ENCODE data around the gene DDX1. TPM values are rescaled to one million over a fixed set of nuclear protein-coding genes. Genes with fewer than 3 reads are reported as not detected.

DDX1 gene
- polyA plus RNA-seq, 1 donor, result 116 TPM

DNA sequence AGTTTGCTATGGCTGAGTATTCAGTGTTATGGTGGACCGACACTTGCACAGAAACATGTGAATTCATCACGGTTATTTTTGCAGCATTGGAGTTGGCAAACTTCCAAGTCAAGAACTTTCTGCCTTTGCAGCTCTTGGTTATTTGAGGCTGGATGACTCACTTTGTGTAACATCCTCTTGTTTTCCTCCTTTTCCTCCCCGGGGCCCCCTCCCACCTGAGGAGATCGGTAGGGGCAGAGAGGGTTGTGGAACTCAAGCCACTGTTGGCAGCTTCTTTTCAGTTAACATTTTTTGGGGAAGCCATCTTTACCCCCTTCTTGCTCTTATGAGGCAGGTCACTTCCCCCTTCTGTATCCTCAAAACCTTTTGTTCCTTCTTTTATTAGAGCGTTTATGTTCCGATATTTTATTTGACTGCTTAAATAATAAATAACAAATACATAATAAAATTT is 48.6 kb downstream of the DDX1 start:
- H3K4me3 ChIP-seq (ENCODE audit: low read length), result no peak overlapping the region
- H3K9me3 ChIP-seq (ENCODE audit: control insufficient read depth, low read depth, low read length), result no peaks in the 10 kb centered on the region
- DNase-seq, result peak; percentile 21 to 30
- H3K36me3 ChIP-seq (ENCODE audit: control insufficient read depth, insufficient read depth, low read length), result peaks cover 8% of the 10 kb centered on the region
- H3K27me3 ChIP-seq (ENCODE audit: control insufficient read depth, insufficient read depth, low read length), result no peaks in the 10 kb centered on the region
- WGBS (ENCODE audit: insufficient coverage, low lambda C conversion rate), result no CpG with 5 or more reads among the region's 6 CpGs
- H3K4me1 ChIP-seq (ENCODE audit: control insufficient read depth, insufficient read depth, low read length), result peaks cover 10% of the 10 kb centered on the region
- H3K27ac ChIP-seq (ENCODE audit: low read length), result no peak overlapping the region

DNA sequence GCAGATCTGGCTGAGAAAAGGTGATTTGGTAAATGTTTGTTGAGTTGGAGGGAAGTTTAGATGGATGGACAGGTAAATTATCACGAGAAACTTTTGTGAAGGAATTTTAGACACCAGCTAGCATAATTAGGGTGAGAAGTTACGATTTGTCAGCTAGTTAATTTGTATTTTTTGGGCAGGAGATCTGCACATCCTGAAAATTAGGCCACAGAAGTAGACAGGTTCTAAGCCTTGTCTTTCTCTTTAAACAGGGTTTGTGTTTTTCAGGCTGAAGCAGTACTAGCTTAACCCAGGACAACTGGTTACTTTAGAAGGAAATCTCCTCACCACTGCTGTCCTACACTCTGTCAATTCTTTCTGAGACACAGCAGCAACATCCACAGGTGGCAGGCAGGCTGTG is 49.1 kb downstream of the DDX1 start:
- H3K4me1 ChIP-seq (ENCODE audit: control insufficient read depth, insufficient read depth, low read length), result peaks cover 9% of the 10 kb centered on the region
- no peaks in the 10 kb centered on the region for H3K9me3 ChIP-seq (ENCODE audit: control insufficient read depth, low read depth, low read length)
- WGBS (ENCODE audit: insufficient coverage, low lambda C conversion rate), result no CpG with 5 or more reads among the region's 2 CpGs
- no peaks in the 10 kb centered on the region for H3K27me3 ChIP-seq (ENCODE audit: control insufficient read depth, insufficient read depth, low read length)
- no peak overlapping the region for H3K27ac ChIP-seq (ENCODE audit: low read length)
- no peak for DNase-seq
- no peak overlapping the region for H3K4me3 ChIP-seq (ENCODE audit: low read length)
- peaks cover 7% of the 10 kb centered on the region for H3K36me3 ChIP-seq (ENCODE audit: control insufficient read depth, insufficient read depth, low read length)

DNA sequence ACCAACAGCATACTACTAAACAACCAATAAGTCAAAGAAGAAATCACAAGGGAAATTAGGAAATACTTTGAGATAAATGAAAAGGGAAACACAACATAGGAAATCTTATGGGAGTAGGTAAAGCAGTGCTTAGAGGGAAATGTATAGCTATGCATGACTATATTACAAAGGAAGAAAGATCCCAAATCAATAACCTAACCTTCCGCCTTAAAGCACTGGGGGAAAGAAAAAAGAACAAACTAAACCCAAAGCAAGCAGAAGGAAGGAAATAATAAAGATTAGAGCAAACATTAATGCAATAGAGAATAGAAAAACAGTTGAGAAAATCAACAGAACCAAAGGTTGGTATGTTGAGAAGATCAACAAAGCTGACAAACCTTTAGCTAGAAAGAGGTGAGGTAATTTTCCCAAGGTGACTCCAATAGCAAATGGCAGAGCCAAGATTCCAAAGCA is 49.9 kb downstream of the DDX1 start:
- Histone ChIP-seq H3K4me1 (ENCODE audit: control insufficient read depth, insufficient read depth, low read length) (peaks cover 7% of the 10 kb centered on the region), H3K36me3 (ENCODE audit: control insufficient read depth, insufficient read depth, low read length) (peaks cover 5% of the 10 kb centered on the region), H3K27ac (ENCODE audit: low read length) (no peak overlapping the region), H3K4me3 (ENCODE audit: low read length) (no peak overlapping the region), H3K27me3 (ENCODE audit: control insufficient read depth, insufficient read depth, low read length) (no peaks in the 10 kb centered on the region), H3K9me3 (ENCODE audit: control insufficient read depth, low read depth, low read length) (no peaks in the 10 kb centered on the region)
- WGBS (ENCODE audit: insufficient coverage, low lambda C conversion rate), result 89% methylated on average over 1 of the region's 1 CpG
- no peak for DNase-seq

GRCh38 chr2:15642011-15642814 is 50.5 kb downstream of the DDX1 start:
- Histone ChIP-seq H3K4me3 (ENCODE audit: low read length) (no peak overlapping the region), H3K27ac (ENCODE audit: low read length) (no peak overlapping the region), H3K27me3 (ENCODE audit: control insufficient read depth, insufficient read depth, low read length) (no peaks in the 10 kb centered on the region), H3K36me3 (ENCODE audit: control insufficient read depth, insufficient read depth, low read length) (no peaks in the 10 kb centered on the region), H3K4me1 (ENCODE audit: control insufficient read depth, insufficient read depth, low read length) (peaks cover 2% of the 10 kb centered on the region), H3K9me3 (ENCODE audit: control insufficient read depth, low read depth, low read length) (no peaks in the 10 kb centered on the region)
- no peak for DNase-seq
- WGBS (ENCODE audit: insufficient coverage, low lambda C conversion rate), result no CpG with 5 or more reads among the region's 12 CpGs

GRCh38 chr2:15642815-15643500 is 51.3 kb downstream of the DDX1 start:
- Histone ChIP-seq H3K9me3 (ENCODE audit: control insufficient read depth, low read depth, low read length) (no peaks in the 10 kb centered on the region), H3K4me3 (ENCODE audit: low read length) (no peak overlapping the region), H3K27ac (ENCODE audit: low read length) (no peak overlapping the region), H3K27me3 (ENCODE audit: control insufficient read depth, insufficient read depth, low read length) (no peaks in the 10 kb centered on the region), H3K4me1 (ENCODE audit: control insufficient read depth, insufficient read depth, low read length) (no peaks in the 10 kb centered on the region), H3K36me3 (ENCODE audit: control insufficient read depth, insufficient read depth, low read length) (no peaks in the 10 kb centered on the region)
- DNase-seq, result no peak
- WGBS (ENCODE audit: insufficient coverage, low lambda C conversion rate), result 100% methylated on average over 1 of the region's 13 CpGs

DNA sequence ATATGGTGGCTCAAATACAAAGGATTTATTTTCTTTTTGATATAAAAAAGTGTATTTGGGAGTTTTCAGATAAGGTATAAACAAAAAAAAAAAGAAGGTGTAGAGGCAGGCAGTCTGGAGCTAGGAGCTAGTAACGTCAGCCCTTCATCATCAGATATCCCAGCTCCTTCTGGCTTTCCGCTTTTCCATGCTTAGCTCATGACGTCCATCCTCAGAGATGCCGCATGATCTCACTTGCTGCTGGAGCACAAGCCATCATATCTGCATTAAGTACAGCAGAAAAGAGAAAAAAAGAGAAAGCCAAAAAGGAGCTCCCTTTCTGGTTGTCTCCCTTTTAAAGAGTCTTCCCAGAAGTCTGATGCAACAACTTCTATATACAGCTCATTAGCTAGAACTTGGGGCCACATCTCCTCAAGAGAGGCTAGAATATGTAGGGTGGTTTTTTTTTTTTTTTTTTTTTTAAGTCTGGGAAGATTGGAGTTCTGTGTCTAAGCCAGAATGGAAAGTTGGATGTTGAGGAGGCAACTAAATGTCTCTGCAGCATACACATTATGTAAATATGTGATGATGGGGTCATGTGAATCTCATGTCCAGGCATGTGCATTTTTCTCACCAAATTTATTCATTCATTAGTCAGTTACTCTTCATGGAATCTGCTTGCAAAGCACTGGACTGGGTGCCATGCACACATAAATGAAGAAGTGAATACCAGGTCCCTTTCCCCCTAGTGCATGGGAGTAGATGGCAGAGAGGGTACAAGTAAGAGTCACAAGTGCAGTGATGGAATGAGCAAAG is 52.3 kb downstream of the DDX1 start:
- Histone ChIP-seq H3K27ac (ENCODE audit: low read length) (no peak overlapping the region), H3K36me3 (ENCODE audit: control insufficient read depth, insufficient read depth, low read length) (no peaks in the 10 kb centered on the region), H3K27me3 (ENCODE audit: control insufficient read depth, insufficient read depth, low read length) (no peaks in the 10 kb centered on the region), H3K9me3 (ENCODE audit: control insufficient read depth, low read depth, low read length) (no peaks in the 10 kb centered on the region), H3K4me1 (ENCODE audit: control insufficient read depth, insufficient read depth, low read length) (no peaks in the 10 kb centered on the region), H3K4me3 (ENCODE audit: low read length) (no peak overlapping the region)
- no peak for DNase-seq
- no CpG with 5 or more reads among the region's 4 CpGs for WGBS (ENCODE audit: insufficient coverage, low lambda C conversion rate)

DNA sequence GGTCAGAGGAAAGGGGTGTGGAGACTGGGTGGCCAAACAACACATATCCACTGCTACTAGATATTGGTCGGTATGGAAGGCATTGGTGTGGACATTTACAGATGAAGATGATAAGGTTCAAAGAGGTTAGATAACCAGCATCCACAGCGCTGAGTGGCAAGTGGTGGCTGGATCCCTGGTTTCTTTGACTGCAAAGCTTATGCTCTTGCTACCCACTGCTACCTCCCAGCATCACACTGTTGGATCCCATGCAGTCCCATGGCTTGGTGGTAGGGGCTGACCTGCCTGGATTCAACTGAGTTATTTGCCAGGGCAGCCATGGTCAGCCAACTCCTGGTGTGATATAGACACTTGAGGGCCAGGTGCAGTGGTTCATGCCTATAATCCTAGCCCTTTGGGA is 53.6 kb downstream of the DDX1 start:
- no peaks in the 10 kb centered on the region for H3K36me3 ChIP-seq (ENCODE audit: control insufficient read depth, insufficient read depth, low read length)
- no peaks in the 10 kb centered on the region for H3K9me3 ChIP-seq (ENCODE audit: control insufficient read depth, low read depth, low read length)
- WGBS (ENCODE audit: insufficient coverage, low lambda C conversion rate), result no CpG with 5 or more reads among the region's 2 CpGs
- DNase-seq, result no peak
- no peaks in the 10 kb centered on the region for H3K4me1 ChIP-seq (ENCODE audit: control insufficient read depth, insufficient read depth, low read length)
- H3K27ac ChIP-seq (ENCODE audit: low read length), result no peak overlapping the region
- H3K4me3 ChIP-seq (ENCODE audit: low read length), result no peak overlapping the region
- no peaks in the 10 kb centered on the region for H3K27me3 ChIP-seq (ENCODE audit: control insufficient read depth, insufficient read depth, low read length)

GRCh38 chr2:15645720-15646385 is 54.2 kb downstream of the DDX1 start:
- Histone ChIP-seq H3K27ac (ENCODE audit: low read length) (no peak overlapping the region), H3K4me1 (ENCODE audit: control insufficient read depth, insufficient read depth, low read length) (no peaks in the 10 kb centered on the region), H3K9me3 (ENCODE audit: control insufficient read depth, low read depth, low read length) (no peaks in the 10 kb centered on the region), H3K27me3 (ENCODE audit: control insufficient read depth, insufficient read depth, low read length) (no peaks in the 10 kb centered on the region), H3K4me3 (ENCODE audit: low read length) (no peak overlapping the region), H3K36me3 (ENCODE audit: control insufficient read depth, insufficient read depth, low read length) (no peaks in the 10 kb centered on the region)
- WGBS (ENCODE audit: insufficient coverage, low lambda C conversion rate), result no CpG with 5 or more reads among the region's 9 CpGs
- DNase-seq, result no peak

- no peaks in the 10 kb centered on the region for H3K9me3 ChIP-seq (ENCODE audit: control insufficient read depth, low read depth, low read length)
- no peak overlapping the region for H3K27ac ChIP-seq (ENCODE audit: low read length)
- no CpG with 5 or more reads among the region's 6 CpGs for WGBS (ENCODE audit: insufficient coverage, low lambda C conversion rate)
- H3K36me3 ChIP-seq (ENCODE audit: control insufficient read depth, insufficient read depth, low read length), result no peaks in the 10 kb centered on the region
- H3K4me3 ChIP-seq (ENCODE audit: low read length), result no peak overlapping the region
- no peak for DNase-seq
- no peaks in the 10 kb centered on the region for H3K27me3 ChIP-seq (ENCODE audit: control insufficient read depth, insufficient read depth, low read length)
- H3K4me1 ChIP-seq (ENCODE audit: control insufficient read depth, insufficient read depth, low read length), result no peaks in the 10 kb centered on the region
Observed at GRCh38 chr2:15646661-15647060, 55.0 kb downstream of the DDX1 start.
